Measurements from ENCODE around the gene PRKAG2. TPM values are rescaled to one million over a fixed set of nuclear protein-coding genes. Genes with fewer than 3 reads are reported as not detected.
"Not testable (repeated sequence)": the region's sequence is repeated elsewhere in the genome, so short reads cannot be mapped to it uniquely, and the experiment has no call there.

PRKAG2 gene
- total RNA-seq, 1 experiment from 2014 or later, result 18.9 TPM

- DNase-seq (ENCODE audit: low read depth), result not testable (repeated sequence)
Observed at GRCh38 chr7:151536178-151536577, 340.7 kb downstream of the PRKAG2 start.

GRCh38 chr7:151529842-151530241 is 347.1 kb downstream of the PRKAG2 start:
- no peak for DNase-seq (ENCODE audit: low read depth)

- DNase-seq (ENCODE audit: low read depth), result no peak
Observed at GRCh38 chr7:151524845-151525244, 352.1 kb downstream of the PRKAG2 start.

- no peak for DNase-seq (ENCODE audit: low read depth)
Observed at GRCh38 chr7:151524331-151524730, 352.6 kb downstream of the PRKAG2 start.

- DNase-seq (ENCODE audit: low read depth), result peak; percentile 55
Observed at GRCh38 chr7:151520419-151521261, 356.3 kb downstream of the PRKAG2 start.

- DNase-seq (ENCODE audit: low read depth), result peak; percentile 98
Observed at GRCh38 chr7:151519765-151520418, 357.0 kb downstream of the PRKAG2 start, which contains the start of gene RHEB. TSS of gene RHEB (minus strand) at chr7:151519895. CDS start at chr7:151519511, 384 bp downstream.

GRCh38 chr7:151518947-151519764 is 357.8 kb downstream of the PRKAG2 start:
- DNase-seq (ENCODE audit: low read depth), result not testable (repeated sequence)

GRCh38 chr7:151518105-151518946 is 358.6 kb downstream of the PRKAG2 start:
- peak; percentile 73 for DNase-seq (ENCODE audit: low read depth)

- peak; percentile 18 for DNase-seq (ENCODE audit: low read depth)
Observed at GRCh38 chr7:151517601-151518104, 359.3 kb downstream of the PRKAG2 start.

GRCh38 chr7:151515276-151515565 is 361.7 kb downstream of the PRKAG2 start:
- no peak for DNase-seq (ENCODE audit: low read depth)

- no peak for DNase-seq (ENCODE audit: low read depth)
Observed at GRCh38 chr7:151514461-151515275, 362.2 kb downstream of the PRKAG2 start.

- no peak for DNase-seq (ENCODE audit: low read depth)
Observed at GRCh38 chr7:151513133-151513532, 363.8 kb downstream of the PRKAG2 start.

GRCh38 chr7:151512353-151512752 is 364.6 kb downstream of the PRKAG2 start:
- no peak for DNase-seq (ENCODE audit: low read depth)

GRCh38 chr7:151511946-151512345 is 365.0 kb downstream of the PRKAG2 start:
- DNase-seq (ENCODE audit: low read depth), result no peak

GRCh38 chr7:151511270-151511669 is 365.6 kb downstream of the PRKAG2 start:
- no peak for DNase-seq (ENCODE audit: low read depth)

GRCh38 chr7:151509670-151510333 is 367.1 kb downstream of the PRKAG2 start:
- DNase-seq (ENCODE audit: low read depth), result no peak

- no peak for DNase-seq (ENCODE audit: low read depth)
Observed at GRCh38 chr7:151508991-151509390, 367.9 kb downstream of the PRKAG2 start.

GRCh38 chr7:151507806-151508205 is 369.1 kb downstream of the PRKAG2 start:
- no peak for DNase-seq (ENCODE audit: low read depth)

GRCh38 chr7:151506901-151507382 is 370.0 kb downstream of the PRKAG2 start:
- no peak for DNase-seq (ENCODE audit: low read depth)

Measured in HT1080 (cell line).